DMS153 (cell line): ENCODE data around the gene URI1.

ENCODE experiments used
- DNase-seq: peaks from one replicate; lab custom pipeline; 2025; lab: John Stamatoyannopoulos, UW

The URI1 gene

GRCh38 chr19:30056580-30056979 lies 114.5 kb downstream of the URI1 start:
- no peak for DNase-seq

DNA sequence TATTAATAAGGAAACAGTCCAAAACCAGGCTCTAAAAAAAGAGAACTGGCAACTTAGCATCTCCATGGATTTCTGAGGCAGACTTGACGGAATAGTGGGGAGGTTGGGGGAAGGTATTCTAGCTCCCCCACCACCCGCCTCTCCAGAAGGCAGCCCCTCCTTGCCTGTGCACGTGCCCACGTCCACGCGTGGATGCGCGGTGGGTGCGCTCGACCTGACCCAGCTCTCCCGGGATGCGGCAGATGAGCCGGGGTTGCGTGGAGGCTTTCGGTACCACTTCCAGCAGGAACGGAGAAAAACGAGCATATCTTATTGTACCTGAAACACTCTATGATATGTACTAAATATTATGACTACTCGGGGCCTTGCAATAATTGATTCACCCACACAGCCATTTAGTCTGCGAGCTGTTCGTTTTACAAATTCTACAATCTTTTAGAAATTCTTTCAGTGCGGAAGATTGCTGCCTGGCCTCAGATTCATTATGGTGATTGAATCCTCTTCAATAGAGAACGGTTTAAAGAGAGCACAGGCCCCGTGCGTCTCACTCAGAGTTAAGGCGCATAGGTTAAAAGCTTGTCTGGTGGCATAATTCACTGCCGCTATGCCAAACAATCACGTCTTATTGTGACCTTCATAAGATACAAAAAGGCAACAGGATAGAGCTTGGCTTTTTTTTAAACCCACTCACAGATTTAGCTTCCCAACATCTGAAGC lies 117.9 kb downstream of the URI1 start:
- no peak for DNase-seq

- DNase-seq = no peak
These were observed 118.6 kb downstream of the URI1 start for GRCh38 chr19:30060531-30061222.

DNA sequence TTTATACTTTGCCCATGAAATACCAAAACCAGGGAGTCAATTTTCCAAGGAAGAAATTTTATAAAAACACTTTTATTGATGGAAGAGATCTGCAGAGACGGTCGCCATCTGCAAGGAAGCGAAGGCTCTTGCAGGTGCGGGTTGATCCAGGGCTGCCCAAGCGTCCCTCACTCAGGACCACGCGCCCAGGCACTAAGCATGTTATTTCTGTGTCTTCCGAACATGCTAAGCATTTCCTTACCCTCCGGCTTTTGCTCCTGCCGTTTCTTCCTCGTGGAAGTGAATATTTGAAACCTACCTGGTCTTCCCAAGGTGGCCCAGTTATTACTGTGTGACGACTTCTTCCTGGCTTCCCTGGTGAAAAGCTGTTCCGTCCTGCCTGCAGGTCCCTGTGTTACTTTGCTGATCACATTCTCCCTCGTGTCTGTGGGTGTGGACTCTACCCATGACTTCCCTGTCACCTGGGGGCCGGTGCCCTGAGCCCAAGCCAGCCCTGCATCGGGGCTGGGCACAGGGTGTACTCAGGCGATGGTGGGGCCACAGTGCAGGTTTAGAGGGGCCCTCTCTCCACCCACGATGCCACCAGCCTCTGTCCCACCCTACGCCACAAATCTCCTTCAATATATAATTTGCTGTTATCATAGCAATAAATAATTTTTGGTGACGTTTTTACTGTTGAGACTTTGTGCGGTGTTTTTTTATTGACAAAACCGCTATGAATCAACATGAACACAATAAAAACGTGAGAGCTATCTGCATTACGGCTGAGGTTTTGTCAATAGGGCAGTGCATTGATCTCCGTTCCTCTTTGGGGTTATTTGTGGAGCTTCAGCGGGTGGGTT lies 119.4 kb downstream of the URI1 start:
- no peak for DNase-seq

DNA sequence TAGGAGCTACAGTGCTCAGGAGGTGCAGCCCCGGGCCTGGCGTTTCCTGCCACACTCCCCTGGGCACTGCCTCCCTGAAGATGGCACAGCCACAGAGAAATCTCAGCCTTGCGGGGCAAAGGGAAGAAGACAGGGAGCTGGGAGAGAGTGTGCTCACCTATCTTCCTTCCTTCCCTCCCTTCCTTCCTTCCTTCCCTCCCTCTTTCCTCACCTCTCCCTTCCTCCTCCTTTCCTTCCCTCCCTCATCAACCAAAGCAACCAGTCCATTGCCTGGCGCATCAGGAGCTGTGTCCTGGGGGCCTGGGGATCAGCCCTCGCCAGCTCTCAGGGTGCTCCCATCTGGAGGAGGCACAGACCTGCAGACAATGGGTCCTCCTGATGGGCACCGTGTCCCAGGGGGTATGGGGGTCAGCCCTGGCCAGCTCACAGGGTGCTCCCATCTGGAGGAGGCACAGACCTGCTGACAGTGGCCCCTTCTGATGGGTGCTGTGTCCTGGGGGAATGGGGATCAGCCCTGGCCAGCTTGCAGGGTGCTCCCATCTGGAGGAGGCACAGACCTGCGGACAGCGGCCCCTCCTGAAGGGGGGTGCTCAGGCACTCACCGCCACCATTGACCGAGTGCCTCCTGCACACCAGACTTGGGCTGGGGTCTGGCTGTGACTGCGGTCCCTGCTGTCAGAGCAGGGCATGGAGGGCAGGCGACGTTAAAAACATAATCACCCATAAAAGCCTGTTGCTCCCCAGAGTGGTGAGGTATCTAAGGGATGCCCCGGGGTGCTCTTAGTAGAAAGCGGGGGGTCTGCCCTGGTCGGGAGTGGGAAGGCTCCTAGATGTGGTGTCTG lies 120.2 kb downstream of the URI1 start:
- no peak for DNase-seq

GRCh38 chr19:30062907-30063649 lies 121.0 kb downstream of the URI1 start:
- no peak for DNase-seq

GRCh38 chr19:30063650-30064347 lies 121.8 kb downstream of the URI1 start:
- DNase-seq = no peak

DNA sequence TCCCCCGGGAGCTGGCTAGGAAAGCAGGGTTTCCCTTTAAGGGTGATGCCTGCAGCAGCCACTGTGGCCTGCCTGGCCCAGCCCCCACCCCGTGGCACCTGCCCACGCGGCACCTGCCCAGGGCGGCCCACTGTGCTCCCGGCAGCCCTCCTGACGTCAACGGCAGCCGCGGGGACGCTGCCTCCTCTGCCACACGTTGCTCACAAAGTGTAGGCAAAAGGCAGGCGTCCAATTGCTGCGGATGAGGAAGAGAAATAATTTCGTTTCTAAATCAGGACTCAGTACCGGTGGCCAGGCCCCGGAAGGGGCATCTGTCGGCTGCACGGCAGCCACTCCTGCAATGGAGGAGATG lies 122.3 kb downstream of the URI1 start:
- DNase-seq = no peak

- no peak for DNase-seq
These were observed 122.9 kb downstream of the URI1 start for GRCh38 chr19:30064771-30065494.

DNA sequence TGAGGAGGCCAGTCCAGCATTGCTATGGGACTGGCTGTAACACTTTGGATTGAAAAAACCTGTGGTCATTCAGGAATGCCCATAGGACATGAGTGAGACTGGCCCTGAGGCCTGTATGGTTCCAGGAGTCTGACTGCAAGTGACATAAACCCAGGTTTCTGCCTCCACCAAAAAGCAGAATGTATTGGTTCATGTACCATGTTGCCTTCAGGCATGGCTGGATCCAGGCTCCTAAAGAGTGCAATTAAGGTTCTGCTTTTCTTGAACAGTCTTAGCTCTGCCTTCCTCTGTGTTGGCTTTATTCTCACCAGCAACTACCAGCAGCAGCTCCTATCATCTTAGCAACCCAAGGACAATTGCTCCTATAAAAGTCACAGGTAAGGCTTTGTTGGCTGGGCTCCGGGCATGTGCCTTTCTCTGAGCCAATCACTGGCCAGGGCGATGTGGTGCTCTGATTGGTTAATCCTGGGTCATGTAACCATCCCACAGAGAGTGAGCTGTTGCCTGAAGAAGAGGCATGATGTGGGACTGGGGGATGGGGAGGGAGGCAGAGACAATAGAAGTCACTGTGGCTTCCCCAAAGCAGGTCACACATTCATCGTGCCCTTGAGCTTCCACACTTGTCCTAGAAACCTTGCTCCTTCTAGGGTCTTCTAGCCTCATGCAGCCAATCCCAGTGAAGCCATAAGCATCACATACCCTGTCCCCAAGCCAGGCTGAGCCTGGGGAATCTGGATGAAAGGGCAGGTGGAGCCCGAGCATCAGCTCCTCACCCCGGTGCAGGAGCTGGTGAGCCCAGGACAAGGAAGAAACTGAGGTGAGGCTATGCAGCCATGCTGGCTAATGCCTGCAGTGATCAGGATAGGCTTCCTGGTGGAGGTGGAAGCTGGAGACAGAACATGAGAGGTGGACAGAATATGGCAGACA lies 123.9 kb downstream of the URI1 start:
- no peak for DNase-seq
